OCI-LY7 (cell line): Measurements from ENCODE around the gene FAM151A.

Experiments used
- EZH2phosphoT487 ChIP-seq: fragments of 200-600 bp; sonication (generic); IDR thresholded peaks from 2 replicates; pipeline ENCODE4 v1.6.1; 2018; ENCODE audit warnings: low read depth, borderline replicate concordance, mild to moderate bottlenecking, mixed run types, antibody characterized with exemption, low read length, moderate library complexity, mixed read lengths
- TF ChIP-seq, protein P1 (sequence below): fragments of 200-600 bp; sonication (generic); conservative IDR thresholded peaks from 2 replicates; pipeline ENCODE4 v1.5.1; 2014; ENCODE audit warnings: mild to moderate bottlenecking, antibody characterized with exemption, low read length, moderate library complexity, mixed read lengths

DNA sequence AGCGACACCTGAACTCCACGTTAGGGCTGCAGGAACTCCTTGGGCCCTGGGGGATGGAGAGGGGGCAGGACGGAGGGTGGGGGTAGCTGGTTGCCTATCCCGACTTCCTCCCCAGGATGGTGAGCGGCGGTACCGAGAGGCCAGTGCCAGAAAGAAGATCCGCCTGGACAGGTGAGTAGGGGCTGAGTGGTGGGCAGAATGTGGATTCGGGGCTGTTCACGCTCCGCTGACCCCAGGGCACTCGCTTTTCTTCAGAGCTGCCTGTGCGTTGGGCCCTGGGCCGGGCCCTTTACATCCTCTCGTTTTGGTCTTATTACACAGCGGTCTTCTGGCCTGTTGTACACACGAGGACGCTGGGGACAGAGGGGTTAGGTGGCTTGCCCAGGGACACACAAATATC lies 20.8 kb downstream of the FAM151A start:
- TF ChIP-seq, protein P1, sequence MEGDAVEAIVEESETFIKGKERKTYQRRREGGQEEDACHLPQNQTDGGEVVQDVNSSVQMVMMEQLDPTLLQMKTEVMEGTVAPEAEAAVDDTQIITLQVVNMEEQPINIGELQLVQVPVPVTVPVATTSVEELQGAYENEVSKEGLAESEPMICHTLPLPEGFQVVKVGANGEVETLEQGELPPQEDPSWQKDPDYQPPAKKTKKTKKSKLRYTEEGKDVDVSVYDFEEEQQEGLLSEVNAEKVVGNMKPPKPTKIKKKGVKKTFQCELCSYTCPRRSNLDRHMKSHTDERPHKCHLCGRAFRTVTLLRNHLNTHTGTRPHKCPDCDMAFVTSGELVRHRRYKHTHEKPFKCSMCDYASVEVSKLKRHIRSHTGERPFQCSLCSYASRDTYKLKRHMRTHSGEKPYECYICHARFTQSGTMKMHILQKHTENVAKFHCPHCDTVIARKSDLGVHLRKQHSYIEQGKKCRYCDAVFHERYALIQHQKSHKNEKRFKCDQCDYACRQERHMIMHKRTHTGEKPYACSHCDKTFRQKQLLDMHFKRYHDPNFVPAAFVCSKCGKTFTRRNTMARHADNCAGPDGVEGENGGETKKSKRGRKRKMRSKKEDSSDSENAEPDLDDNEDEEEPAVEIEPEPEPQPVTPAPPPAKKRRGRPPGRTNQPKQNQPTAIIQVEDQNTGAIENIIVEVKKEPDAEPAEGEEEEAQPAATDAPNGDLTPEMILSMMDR = no peak
- TF ChIP-seq EZH2phosphoT487 = no peak
